ENCODE results near the gene NUP98. TPM values are rescaled to one million over a fixed set of nuclear protein-coding genes. Genes with fewer than 3 reads are reported as not detected.
"Not testable (repeated sequence)": the region's sequence is repeated elsewhere in the genome, so short reads cannot be mapped to it uniquely, and the experiment has no call there.

NUP98 gene
- polyA plus RNA-seq, 5 donors, result 57.9 to 79.0 (median 65.4) TPM

DNA sequence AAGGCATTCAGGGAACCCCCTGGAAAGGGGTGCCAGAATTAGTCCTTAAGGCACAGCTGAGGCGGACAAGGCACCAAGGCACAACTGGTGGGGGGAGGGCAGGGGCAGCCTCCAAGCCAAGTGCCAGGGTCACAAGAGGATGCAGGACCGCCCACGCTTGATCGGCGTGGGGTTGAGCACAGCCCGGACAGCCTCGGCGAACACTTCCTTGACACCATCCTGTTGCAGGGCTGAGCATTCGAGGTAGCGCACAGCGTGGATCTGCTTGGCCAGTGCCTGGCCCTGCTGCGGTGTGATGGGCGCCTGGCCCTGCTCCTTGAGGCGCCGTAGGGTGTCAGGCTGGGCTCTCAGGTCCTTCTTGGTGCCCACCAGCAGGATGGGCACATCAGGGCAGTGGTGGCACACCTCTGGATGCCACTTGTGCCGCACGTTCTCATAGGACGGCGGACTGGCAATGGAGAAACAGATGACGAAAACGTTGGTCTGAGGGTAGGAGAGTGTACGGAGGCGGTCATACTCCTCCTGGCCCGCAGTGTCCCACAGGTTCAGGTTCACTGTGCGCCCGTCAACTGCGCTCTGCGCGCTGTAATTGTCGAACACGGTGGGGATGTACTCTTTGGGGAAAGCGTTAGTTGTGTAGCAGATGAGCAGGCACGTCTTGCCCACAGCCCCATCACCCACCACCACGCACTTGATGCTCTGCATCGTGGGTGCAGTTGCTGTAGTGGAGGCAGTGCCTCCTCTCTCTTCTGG lies 30.3 kb upstream of the NUP98 start:
- DNase-seq, result no peak

DNA sequence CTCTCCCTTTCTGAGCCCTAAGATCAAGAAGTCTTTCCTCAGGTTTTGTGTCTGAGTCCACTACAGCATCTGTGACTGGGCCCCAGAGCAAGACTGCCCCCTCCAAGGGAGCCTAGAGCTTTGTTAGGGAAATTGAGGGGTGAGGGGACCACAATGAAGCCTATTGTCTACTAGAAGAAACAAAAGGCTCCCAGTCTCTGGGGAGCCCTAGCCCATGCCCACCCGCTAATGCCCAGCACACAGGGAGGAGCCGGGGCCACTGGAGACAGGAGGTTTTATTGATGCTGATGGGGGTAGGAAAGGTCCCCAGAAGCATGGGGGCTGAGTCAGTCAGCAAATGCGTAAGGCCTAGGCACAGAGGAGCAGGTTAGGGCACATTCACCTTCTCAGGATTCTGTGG lies 29.4 kb upstream of the NUP98 start:
- DNase-seq, result no peak

DNA sequence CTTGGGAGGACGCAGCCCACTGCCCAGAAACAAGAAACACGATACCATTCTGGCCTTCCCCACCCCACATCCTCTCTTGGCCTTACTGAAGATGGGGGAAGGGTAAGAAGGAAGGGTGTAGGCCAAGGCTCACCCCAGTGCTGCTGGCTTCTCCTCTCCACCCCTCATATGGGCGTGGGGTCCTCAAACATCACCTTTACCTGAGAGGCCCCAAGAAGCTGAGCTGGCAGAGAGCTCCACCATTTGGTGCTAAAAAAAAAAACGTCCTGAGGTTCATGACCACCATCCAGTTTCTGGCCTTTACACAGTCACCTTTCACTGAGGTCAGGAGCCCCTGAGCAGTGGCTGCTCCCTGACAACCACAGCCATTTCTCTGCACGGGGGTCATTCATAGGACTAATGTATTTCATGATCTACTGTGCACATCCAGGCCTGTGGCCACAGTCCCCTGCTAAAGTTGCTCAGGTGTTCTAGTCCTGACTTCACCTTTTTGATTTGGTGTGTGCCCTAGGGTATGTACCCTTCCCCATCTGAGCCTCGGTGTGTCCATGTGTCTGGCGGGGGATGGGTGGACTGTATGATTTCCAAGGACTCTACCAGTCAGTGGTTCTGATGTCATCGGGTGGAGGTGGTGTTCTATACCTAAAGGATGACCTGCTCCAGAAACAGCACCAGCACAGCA lies 28.3 kb upstream of the NUP98 start:
- DNase-seq, result no peak

DNA sequence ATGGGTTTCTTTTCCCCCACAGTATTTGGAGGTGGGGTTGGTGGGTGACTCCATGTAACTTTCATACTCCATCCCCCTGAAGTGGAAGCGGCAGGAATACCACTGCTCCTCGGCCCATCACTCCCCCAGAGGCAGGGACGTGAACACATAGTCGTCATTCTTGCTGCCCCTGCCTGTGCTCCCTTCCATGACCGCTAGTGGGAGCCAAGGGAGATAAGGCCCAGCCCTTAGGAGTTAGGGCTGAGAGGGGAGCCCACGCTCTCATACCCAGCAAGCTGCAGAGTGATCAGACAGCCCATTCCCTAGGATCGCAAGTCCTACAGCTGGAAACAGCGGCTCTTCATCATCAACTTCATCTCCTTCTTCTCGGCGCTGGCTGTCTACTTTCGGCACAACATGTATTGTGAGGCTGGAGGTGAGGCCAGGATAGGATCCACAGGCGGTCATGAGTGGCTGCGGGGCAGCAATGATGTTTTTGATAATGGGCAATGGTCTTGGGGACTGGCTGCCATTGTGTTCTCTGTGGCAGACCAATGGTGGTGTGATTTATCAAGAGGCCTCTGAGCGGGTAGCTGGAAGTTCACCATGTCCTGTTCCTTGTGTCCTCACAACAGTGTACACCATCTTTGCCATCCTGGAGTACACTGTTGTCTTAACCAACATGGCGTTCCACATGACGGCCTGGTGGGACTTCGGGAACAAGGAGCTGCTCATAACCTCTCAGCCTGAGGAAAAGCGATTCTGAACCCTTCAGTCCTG lies 27.5 kb upstream of the NUP98 start:
- DNase-seq, result no peak

GRCh38 chr11:3823762-3824506 lies 26.6 kb upstream of the NUP98 start:
- DNase-seq, result no peak

- DNase-seq, result no peak
These were observed 25.9 kb upstream of the NUP98 start for GRCh38 chr11:3823303-3823702.

DNA sequence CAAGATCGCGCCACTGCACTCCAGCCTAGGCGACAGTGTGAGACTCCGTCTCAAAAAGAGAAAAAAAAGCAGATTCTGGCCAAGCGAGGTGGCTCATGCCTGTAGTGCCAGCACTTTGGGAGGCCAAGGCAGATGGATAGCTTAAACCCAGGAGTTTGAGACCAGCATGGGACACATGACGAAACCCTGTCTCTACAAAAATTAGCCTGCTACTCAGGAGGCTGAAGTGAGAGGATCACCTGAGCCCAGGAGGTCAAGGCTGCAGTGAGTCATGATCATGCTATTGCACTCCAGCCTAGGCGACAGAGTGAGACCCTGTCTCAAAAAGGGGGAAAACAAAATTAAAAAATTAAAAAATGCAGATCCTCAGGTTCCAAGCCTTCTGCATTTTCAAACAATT lies 25.0 kb upstream of the NUP98 start:
- no peak for DNase-seq

DNA sequence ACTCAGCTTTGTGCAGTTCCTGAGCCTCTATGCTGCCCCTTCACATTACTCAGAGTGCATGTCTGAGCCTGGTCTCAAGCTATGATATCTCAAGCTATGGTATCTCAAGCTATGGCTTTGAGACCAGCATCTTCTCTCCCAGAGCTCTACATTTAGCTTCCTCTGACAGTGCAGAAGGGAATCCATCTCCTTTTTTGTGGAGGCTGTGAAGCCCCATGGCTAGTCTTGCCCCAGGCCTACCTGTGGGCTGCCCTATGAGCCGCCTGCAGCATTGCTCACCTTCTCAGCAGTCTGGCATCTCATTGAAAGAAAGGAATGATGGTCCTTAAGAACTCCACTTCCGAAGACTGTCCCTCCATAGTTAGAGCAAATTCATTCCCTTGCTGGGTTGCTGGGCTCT lies 23.6 kb upstream of the NUP98 start:
- no peak for DNase-seq

DNA sequence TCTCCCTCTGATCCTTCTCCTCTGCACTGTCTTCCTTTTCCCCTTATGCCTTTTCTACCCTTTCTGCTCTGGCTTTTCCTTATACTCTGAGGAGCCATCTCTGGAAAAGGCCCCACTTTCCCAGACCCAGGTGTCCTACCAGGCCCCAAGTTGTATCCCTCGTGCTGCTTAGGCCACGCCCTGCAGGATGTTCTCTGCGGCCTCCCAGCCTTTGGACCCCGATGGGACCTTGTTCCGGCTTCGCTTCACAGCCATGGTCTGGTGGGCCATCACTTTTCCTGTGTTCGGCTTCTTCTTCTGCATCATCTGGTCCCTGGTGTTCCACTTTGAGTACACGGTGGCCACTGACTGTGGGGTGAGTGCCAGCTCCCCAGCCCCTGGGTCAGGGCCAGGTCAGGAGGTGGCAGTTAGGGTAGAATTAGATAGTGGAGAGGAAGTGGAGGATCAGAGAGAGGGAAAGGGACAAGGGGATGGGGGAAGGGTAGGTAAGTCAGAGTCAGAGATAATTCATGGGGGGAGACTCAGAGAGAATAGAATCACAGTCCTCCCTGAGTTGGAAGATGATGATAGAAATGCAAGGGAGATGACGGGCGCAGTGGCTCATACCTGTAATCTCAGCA lies 19.9 kb upstream of the NUP98 start:
- DNase-seq, result no peak

GRCh38 chr11:3816673-3817072 lies 19.3 kb upstream of the NUP98 start:
- no peak for DNase-seq

GRCh38 chr11:3815845-3816244 lies 18.5 kb upstream of the NUP98 start:
- DNase-seq, result peak in 1 of 2 donors; percentile 62

GRCh38 chr11:3814832-3815231 lies 17.5 kb upstream of the NUP98 start:
- DNase-seq, result not testable (repeated sequence)

DNA sequence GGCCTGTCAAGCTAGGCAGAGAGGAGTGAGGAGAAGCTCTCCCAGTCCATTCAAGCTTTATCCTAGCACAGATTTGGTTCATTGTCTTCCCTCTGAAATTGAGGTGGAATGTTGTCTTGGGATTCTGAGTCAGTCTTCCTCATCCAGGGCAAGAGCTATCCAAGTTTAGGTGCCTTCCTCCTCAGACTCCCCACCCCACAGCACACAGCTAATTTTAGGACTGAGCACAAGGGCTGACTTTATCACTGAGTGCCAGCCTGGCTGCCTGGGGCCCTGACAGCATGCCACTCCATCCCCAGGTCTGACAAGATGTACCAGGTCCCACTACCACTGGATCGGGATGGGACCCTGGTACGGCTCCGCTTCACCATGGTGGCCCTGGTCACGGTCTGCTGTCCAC lies 13.6 kb upstream of the NUP98 start:
- DNase-seq, result no peak

- no peak for DNase-seq
These were observed 13.1 kb upstream of the NUP98 start for GRCh38 chr11:3810446-3810845.

DNA sequence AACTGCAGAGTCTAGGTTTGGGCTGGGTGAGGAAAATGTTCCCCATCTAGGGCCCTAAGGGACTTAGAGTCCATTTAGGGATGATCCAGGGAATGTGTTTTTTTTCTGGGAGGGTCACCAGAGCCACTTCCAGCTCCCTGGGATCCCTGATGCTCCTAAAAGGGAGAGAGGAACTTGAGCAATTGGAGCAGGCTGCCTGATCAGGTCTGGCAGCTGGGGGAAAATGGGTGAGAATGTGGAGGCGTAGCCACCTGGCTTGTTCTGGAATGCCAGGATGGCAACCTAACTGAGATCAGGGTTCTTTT lies 12.2 kb upstream of the NUP98 start:
- no peak for DNase-seq

GRCh38 chr11:3808861-3809623 lies 11.7 kb upstream of the NUP98 start:
- peak in 1 of 2 donors; percentile 17 for DNase-seq

DNA sequence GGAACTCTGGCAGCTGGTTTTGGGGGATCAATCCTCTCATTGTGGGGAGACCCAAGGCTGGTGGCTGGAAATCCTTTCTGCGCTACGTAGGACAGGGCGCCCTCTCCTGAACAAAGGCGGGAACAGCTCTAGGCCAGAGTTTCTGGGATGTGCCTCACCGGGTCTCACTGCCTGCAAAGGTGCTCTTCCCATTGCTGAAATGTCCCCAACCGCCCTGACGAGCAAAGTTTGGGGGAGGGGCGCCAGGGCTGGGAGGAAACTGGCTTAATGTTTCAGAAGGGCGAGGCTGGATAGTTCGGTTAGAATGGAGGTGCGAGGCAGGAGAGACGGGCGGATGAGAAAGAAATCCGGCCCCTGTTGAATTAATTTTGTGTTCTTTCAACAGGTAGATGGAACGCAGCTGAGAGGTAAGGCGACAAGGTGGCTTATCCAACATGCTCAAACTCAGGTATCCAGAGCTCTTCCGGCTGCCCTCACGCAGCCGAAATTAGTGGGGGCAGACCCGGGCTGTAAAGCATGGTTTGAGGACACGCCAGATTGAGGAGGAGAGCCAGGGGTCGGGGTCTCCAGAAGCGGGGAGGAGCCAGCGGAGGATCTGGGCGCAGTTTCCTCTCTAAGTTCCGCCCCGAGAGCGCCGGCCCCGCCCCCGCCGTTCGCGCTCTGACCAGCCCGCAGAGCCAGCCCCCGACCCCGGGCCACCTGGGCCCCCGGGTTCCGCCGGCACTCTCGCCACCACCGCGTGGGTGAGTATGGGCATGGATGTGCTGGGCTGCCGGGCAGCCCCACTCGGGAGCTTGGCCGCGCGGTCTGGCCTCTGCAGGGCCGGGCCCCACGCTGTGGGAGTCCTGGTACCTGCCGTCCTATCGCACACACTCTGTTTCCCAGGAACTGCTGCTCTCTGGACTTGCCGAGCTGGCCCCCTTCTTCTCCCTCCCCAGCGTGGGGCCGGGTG lies 10.8 kb upstream of the NUP98 start, which contains the start of gene PGAP2:
TSS of gene PGAP2 (plus strand) at position 652 of the 952 bp plus-strand sequence. CDS start 2,700 bp downstream, outside the sequence.
- peak; percentile 54 to 55 for DNase-seq

- no peak for DNase-seq
These were observed 6.6 kb upstream of the NUP98 start for GRCh38 chr11:3803726-3804495.
